ENCODE data around the gene ZNF677.
"Not testable (repeated sequence)": the region's sequence is repeated elsewhere in the genome, so short reads cannot be mapped to it uniquely, and the experiment has no call there.

Gene ZNF677

GRCh38 chr19:53254411-53255341 is at the start of gene ZNF677:
TSS of gene ZNF677 (minus strand) at chr19:53254873. CDS start at chr19:53251550, 3,323 bp downstream.
- DNase-seq, result peak; percentile 88

DNA sequence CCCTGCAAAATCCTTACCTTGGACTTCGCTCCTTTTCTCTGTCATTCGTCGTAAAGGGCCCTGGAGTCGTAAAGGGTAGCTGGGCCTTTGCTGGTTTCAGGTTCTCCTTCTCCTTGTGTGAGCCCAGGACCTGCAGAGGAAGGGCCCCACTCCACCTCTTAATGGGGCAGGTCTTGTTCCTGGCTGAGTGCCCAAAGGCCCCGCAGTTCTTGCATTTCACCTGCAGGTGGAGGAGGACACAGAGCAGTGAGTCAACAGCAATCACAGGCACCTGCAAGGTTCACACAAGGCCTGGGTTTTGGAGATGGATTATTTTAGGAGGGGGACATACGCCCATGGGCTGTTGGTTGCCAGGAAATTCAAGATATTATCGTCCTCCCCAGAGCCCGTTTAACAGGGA is 46.7 kb upstream of the ZNF677 start:
- not testable (repeated sequence) for DNase-seq

- DNase-seq, result no peak
Observed at GRCh38 chr19:53294786-53295441, 40.2 kb upstream of the ZNF677 start.

- DNase-seq, result no peak
Observed at GRCh38 chr19:53290758-53291549, 36.3 kb upstream of the ZNF677 start.

DNA sequence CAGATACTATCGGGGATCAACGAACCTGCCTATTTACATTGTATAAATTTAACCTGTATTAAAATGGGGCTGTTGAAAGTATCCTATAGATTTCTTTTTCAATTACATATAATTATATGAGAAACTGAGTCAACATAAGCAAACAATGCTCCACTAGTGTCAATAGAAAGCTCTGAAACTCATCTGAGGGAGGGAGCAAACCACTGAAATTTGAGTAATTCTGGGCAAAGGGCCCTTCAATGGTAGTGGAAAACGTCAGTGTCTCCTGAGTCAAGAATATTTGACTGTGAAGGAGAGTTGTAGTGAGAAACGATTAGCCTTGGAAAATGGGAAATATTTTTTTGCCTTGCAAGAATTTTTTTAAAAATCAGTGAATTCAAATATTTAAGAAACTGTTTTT is 30.4 kb upstream of the ZNF677 start:
- DNase-seq, result no peak

DNA sequence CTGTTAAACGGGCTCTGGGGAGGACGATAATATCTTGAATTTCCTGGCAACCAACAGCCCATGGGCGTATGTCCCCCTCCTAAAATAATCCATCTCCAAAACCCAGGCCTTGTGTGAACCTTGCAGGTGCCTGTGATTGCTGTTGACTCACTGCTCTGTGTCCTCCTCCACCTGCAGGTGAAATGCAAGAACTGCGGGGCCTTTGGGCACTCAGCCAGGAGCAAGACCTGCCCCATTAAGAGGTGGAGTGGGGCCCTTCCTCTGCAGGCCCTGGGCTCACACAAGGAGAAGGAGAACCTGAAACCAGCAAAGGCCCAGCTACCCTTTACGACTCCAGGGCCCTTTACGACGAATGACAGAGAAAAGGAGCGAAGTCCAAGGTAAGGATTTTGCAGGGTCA is 27.3 kb upstream of the ZNF677 start:
- not testable (repeated sequence) for DNase-seq

DNA sequence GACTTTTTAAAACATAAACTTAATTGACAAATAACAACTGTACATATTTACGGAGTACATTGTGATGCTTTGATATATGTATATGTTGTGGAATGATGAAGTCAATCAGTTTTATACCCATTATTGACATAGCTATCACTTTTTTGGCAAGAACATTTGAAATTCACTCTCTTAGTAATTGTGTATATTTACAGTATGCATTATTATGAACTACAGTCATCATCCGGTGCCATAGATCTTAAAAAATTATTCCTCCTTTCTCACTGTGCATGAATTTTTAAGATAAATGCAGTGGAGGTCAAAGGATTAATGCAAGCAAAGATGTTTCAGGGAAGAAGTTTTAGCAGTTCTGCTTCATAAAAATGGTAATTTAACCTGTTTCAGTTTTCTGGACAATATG is 20.8 kb upstream of the ZNF677 start:
- DNase-seq, result no peak

DNA sequence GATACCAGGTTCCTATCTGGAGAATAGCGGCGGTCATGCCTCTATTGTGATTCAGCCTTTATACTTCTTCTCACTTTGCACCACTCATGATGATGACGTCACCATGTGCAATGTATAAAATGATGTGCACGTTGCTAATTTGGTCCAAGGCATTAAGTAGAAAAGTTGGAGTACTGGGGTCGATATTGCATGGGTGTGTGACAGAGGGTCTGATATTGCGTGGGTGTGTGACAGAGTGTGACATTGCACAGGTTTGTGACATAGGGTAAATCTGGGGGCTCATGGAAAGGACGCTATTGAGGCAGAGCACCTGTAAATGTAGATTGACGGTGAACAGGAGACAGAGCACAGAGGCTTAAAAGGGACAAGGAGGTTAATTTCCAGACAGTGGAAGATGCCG is 17.4 kb upstream of the ZNF677 start:
- DNase-seq, result no peak

DNA sequence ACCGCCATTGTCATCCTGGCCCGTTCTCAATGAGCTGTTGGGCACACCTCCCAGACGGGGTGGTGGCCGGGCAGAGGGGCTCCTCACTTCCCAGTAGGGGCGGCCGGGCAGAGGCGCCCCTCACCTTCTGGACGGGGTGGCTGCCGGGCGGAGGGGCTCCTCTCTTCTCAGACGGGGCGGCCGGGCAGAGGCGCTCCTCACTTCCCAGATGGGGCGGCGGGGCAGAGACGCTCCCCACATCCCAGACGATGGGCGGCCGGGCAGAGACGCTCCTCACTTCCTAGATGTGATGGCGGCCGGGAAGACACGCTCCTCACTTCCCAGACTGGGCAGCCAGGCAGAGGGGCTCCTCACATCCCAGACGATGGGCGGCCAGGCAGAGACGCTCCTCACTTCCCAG is 15.2 kb upstream of the ZNF677 start:
- DNase-seq, result not testable (repeated sequence)

DNA sequence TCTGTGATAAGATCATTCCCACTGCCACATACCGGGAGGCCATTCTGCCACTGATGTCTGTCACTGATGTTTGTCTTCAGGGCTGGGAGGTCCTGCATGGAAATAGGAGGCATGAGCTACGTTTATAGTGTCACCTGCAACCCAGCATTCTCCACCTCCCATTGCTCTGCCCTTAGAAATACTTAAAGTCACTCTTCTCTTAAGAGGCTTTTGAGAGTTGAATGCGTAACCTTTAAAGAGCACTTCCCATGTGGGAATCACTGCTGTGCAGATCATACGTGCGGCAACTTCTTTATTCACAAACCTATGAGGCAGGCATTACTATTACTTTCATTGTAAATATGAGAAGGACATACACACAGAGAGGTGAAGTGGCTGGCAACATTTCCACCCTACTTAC is 12.9 kb upstream of the ZNF677 start, which contains the start of gene VN1R4:
TSS of gene VN1R4 (minus strand) at position 101 of the 400 bp plus-strand sequence. CDS start at position 43, 58 bp downstream.
- DNase-seq, result not testable (repeated sequence)

GRCh38 chr19:53257715-53258342 is 3.2 kb upstream of the ZNF677 start, which contains the start of gene VN1R2:
TSS of gene VN1R2 (plus strand) at chr19:53258292. CDS start at chr19:53258376, 84 bp downstream.
- DNase-seq, result not testable (repeated sequence)

GRCh38 chr19:53246498-53246897 is 8.2 kb downstream of the ZNF677 start:
- no peak for DNase-seq

DNA sequence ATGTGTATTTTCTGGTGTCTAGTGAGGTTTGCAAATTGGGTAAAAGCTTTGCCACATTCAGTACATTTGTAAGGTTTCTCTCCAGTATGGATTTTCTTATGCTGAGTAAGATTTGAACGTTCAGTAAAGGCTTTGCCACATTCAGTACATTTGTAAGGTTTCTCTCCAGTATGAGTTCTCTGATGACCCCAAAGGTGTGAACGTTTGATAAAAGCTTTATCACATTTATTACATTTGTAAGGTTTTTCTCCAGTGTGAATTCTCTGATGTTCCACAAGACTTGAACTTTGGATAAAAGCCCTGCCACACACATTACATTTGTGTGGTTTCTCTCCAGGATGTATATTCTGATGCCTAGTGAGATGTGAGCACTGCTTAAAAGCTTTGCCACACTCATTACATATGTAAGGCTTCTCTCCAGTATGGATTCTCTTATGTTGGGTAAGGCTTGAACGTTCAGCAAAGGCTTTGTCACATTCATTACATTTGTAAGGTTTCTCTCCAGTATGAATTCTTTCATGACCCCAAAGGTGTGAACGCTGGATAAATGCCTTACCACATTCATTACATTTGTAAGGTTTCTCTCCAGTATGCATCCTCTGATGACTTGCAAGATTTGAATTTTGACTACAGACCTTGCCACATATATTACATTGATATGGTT is 17.4 kb downstream of the ZNF677 start:
- no peak for DNase-seq

- DNase-seq, result no peak
Observed at GRCh38 chr19:53224606-53225005, 30.1 kb downstream of the ZNF677 start.

- not testable (repeated sequence) for DNase-seq
Observed at GRCh38 chr19:53222716-53223115, 32.0 kb downstream of the ZNF677 start.

DNA sequence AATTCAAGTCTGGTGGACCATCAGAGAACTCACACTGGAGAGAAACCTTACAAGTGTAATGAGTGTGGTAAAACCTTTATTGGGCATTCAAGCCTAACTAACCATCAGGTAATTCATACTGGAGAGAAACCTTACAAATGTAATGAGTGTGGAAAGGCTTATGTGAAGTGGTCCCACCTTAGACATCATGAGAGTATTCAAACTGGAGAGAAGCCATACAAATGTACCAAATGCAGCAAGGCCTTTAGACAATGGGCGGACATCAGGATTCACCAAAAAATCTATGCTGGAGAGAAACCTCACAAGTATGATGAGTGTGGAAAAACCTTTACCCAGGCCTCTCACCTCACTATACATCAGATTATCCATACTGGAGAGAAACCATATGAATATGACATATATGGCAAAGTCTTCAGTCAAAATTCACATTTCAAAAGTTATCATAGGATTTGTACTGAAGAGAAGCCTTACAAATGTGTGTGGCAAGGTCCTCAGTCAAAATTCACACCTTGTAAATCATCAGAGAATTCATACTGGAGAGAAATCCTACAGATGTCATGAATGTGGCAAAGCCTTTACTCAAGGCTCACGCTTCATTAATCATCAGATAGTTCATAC is 41.9 kb downstream of the ZNF677 start:
- DNase-seq, result no peak

GRCh38 chr19:53211554-53211953 is 43.1 kb downstream of the ZNF677 start:
- DNase-seq, result not testable (repeated sequence)

DNA sequence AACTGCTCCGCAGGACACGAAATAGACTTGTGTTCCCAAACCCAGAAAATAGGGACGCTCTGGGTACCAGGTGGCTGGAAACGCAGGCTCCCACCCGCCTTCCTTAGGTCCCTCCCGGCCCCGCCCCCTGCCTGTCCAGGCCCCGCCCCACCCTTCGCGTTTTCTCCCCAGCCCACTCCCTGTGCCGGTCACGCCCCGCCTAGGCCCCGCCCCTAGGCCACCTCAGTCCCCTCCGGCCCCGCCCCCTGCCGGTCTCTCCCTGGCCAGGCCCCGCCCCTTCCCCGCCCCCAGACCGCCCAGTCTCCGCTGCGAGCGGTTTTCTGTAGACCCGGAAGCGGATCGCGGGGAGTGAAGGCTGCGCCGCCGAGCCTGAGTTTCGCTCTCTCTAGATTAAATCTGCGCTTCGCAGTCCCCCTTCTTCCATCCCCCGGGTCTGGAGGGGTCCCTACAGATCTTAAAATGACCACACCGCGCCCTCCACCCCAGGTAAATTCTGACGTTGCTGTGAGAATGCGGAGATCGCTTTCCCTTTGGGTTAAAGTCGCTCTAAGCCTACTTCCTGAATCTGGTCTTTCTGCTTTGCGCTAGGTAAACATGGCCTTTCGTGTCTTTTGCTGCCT is 57.8 kb downstream of the ZNF677 start:
- peak; percentile 97 for DNase-seq

DNA sequence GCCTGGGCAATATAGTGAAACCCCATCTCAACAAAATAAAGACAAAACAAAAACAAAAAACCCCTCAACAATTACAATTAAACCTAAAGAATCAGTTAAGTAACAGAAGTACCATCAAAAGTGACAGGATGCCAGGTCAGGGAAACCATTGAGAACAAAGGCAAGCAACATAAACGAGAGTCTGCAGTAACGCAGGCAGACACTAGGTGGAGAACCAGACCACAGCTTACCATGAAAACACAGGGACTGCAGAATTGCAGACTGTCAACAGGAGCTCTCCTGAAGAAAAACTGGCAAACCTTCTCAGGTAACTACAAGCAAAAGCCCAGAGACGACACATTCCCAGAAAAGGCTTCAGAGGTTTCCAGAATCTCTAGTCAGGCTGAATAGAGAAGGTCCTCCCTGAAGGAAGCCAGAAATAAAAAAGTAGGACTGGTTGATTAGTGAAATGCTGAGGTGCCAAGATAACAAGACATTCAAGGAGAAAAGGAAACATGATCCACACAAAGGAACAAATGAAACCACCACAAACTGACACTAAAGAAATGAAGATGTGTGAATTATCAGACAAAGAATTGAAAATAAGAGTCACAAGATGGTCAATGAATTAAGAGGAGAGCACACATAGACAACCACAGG is 59.3 kb downstream of the ZNF677 start:
- peak; percentile 66 for DNase-seq

DNA sequence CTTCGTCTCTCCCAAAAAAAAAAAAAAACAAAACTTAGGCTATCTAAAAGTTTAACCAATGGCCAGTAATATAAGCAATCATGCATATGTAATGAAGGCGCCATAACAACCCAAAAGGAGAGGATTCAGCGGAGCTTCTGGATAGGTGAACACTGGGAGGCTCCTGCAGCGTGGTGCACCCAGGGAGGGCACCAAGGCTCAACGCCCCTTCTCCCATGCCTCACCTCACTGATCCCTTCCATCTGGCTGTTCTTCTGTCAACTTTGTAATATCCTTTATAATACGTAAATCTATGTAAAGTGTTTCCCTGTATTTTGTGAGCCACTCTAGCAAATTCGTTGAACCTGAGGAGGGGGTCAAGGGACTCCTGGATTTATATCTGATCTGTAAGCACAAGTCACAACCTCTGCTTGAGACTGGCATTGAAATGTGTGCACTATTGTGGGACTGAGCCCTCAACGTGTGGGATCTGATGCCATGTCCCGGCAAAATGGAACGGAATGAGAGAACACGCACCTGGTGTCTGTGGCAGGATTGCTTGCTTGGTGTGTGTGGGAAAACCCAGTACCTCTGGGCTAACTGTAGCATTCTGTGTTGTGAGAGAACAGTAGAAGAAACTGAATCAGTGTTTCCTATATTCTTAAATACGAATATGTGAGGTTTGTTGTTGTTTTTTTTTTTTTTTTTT is 61.0 kb downstream of the ZNF677 start:
- no peak for DNase-seq

All from activated naive CD4-positive, alpha-beta T cell treated with anti-CD3 and anti-CD28 coated beads, Interleukin-2, amount 50 U/mL, for 16 hours (primary cell).